Right ventricle myocardium superior (tissue), 1 donor: ENCODE results near the gene TRAPPC13. TPM values are rescaled to one million over a fixed set of nuclear protein-coding genes. Genes with fewer than 3 reads are reported as not detected.
"Not testable (repeated sequence)": the region's sequence is repeated elsewhere in the genome, so short reads cannot be mapped to it uniquely, and the experiment has no call there.

Source experiments
- ATAC-seq: fragments of 200-7000 bp; cut with Tn5 transposase; one replicate; pipeline ENCODE4 v1.9.1; 2020; ENCODE audit warnings: mild to moderate bottlenecking; ENCODE audit not compliant: poor library complexity
- DNase-seq: peaks from one replicate; pipeline ENCODE4 v3.0.0-alpha.2; 2020
- intact Hi-C: fragments of 100-400 bp; cut with DNase I; formaldehyde crosslinking; loops from one replicate; pipeline ENCODE4 v1.11.2; 2022
- long read RNA-seq: library from polyadenylated mRNA; unstranded; transcript quantifications from one replicate; pipeline ENCODE4 v2.0.0, GENCODE V29; 2021
- total RNA-seq: library from RNA; stranded (reverse); fragmentation: NEBNext Ultra II Directional; extraction: Animal tissue kit (Norgen Biotek cat#: 25700); gene quantifications from one replicate; pipeline ENCODE4 v1.2.1, GENCODE V29; 2021
- donor health status: DM: no; HTN: yes; CAD: no; lungs with severe emphysema.

Gene TRAPPC13, protein sequence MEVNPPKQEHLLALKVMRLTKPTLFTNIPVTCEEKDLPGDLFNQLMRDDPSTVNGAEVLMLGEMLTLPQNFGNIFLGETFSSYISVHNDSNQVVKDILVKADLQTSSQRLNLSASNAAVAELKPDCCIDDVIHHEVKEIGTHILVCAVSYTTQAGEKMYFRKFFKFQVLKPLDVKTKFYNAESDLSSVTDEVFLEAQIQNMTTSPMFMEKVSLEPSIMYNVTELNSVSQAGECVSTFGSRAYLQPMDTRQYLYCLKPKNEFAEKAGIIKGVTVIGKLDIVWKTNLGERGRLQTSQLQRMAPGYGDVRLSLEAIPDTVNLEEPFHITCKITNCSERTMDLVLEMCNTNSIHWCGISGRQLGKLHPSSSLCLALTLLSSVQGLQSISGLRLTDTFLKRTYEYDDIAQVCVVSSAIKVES
- 18.3 TPM for total RNA-seq
- long read RNA-seq, partial matches to known transcripts, result 3 of 16 reads
- long read RNA-seq, other reads (novel, unspliced or antisense), result 11 of 16 reads

DNA sequence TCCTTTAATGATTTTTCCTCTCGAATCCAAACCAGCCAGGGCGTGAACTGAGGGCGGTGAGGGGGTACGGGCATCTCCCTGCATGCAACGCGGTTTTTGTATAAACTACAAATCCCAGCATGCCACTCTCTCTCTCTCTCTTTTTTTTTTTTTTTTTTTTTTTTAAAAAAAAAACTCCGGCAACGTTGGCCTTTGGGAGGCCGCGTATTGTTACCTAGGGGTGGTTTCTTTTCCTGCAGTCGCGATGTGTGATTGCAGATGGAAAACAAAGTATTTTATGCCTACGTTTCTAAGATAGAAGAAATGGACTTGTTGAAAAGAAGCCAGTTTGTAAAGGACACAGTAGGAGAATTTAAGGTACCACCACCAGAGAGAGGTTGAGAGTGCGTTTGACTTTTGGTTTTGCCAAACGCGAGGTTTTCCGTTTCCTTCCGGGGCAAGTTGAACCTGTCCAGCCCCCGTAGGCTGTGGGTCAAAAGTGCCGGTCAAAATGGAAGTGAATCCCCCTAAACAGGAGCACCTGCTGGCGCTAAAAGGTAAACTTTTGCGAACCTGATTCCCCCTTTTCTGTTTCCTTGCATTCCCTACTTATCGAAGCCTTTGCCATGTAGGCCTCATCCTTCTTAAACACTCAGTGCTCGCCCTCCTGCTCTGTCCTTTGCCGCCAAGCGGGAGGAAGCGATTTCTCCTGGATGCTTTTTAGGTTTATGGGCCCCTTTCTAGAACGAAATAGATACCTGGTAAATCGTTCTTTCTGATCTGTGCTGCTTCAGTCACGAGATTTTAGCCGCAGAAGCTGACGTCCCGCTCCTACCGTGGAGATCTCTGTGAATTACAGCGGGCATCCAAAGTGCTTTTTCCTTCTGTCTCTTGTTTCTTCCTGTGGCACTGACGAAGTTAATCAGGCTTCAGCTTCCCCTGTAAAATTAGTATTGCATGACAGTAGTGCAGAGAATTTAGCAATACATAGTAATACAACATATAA is at the start of gene TRAPPC13, which contains the start of gene SHLD3:
TRAPPC13 (plus strand) TSS at position 457 of the 985 bp plus-strand sequence; CDS start at position 491, 34 bp downstream.
SHLD3 (plus strand) TSS at position 457 of the 985 bp plus-strand sequence. CDS start 4,561 bp downstream, outside the sequence.
- intact Hi-C loops, result no loop called here
- DNase-seq (peak; percentile 80), ATAC-seq (peak; percentile 94)

DNA sequence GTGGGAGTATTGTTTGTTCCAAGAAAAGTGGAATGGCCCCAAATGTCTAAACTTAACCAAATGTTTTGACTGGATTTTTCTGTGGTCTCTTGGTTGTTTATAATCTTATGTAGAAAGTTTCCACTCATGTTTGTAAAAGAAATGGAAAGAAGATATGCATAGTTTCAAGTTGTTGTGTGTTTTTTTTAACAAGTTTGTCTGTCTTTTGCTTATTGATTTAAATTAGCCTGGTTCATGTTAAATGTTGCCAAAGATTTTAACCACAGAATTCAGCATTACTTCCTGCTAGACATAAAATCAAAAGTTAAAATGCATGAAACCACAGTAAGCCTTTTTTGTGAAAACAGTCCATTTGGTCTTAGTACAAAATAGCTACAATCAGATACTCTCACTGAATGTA is 47.7 kb upstream of the TRAPPC13 start:
- DNase-seq (no peak), ATAC-seq (no peak)
- intact Hi-C loops, result no loop called here

DNA sequence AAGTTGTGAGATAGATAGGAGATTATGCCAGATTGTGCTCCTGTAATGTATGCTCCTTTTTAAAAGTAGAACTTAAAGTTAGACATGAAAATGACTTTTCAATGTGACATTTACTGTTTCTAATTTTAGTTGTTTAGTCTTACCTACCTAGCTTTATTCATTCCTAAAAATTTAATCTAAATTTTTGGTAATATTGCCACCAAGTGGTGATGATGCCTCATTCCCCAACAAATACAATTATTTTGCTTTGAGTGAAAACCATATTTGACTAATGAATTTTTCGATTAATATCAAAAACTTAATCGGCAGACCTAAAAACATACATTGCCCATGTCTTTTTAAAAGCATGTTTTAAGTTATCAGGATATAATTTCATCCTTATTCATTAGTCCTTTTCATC is 36.1 kb upstream of the TRAPPC13 start:
- intact Hi-C loops, result no loop called here
- DNase-seq (no peak), ATAC-seq (no peak)

DNA sequence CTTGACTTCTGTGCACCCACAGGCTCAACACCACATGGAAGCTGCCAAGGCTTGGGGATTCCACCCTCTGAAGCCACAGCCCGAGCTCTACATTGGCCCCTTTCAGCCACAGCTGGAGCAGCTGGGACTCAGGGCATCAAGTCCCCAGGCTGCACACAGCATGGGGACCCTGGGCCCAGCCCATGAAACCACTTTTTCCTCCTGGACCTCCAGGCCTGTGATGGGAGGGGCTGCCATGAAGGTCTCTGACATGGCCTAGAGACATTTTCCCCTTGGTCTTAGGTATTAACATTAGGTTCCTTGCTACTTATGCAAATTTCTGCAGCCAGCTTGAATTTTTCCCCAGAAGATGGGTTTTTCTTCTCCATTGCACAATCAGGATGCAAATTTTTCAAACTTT is 23.1 kb upstream of the TRAPPC13 start:
- DNase-seq, intact Hi-C loops, ATAC-seq: not testable (repeated sequence)

DNA sequence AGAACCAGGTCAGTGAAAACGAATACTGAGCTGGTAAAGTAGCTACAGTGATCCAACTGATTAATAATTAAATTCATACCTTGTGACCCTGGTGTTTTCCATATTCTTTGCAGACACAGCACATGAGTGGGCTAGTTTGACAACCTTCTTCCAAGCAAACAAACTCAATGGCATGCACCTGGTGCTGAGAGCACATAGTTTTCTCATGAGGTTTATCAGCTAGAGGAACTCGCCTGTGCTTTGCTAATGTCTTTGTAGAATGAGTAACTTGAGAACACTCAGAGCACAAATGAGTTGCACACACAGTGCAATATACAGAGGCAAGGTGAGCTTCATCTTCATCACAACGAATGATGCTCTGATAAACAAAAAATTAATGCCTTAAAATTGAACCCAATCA is 13.3 kb upstream of the TRAPPC13 start:
- DNase-seq (no peak), ATAC-seq (no peak)
- intact Hi-C loops, result no loop called here

DNA sequence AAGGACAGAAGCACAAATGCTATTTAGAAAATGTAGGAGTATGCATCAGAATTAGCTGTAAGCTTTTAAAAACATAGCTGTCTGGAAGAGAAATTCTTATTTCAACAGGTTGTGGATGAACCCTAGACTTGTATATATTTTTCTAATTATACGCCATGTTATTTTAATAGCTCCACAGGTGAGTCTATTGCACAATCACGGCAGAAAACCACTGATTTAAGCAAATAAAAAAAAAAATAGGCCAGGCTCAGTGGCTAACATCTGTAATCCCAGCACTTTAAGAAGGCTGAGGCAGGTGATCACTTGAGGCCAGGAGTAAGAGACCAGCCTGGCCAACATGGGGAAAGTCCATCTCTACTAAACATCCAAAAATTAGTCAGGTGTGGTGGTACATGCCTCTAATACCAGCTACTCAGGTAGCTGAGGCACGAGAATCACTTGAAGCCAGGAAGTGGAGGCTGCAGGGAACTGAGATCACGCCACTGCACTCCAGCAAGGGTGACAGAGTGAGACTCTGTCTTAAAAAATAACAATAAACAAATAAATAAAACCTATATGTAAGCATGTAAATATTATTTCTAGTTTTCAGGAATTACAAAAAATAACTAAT is 12.4 kb upstream of the TRAPPC13 start:
- no peak for DNase-seq
- intact Hi-C loops, result no loop called here
- ATAC-seq, result no peak

DNA sequence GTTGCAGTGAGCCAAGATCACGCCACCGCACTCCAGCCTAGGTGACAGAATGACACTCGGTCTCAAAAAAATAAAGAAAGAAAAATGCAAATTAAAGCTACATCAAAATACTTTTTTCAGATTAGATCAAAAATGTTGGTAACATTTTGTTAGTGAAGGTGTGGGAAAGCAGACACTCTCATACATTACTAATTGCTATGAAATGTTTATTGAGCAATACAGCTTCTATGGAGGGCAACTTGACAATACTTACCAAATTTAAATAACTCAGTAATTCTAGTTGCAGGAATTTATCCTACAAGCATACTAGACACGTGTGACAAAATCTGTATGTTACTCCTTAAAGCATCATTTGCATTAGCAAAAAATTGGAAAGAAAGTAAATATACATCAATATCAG is 4.8 kb upstream of the TRAPPC13 start:
- no peak for ATAC-seq
- intact Hi-C loops, result no loop called here

DNA sequence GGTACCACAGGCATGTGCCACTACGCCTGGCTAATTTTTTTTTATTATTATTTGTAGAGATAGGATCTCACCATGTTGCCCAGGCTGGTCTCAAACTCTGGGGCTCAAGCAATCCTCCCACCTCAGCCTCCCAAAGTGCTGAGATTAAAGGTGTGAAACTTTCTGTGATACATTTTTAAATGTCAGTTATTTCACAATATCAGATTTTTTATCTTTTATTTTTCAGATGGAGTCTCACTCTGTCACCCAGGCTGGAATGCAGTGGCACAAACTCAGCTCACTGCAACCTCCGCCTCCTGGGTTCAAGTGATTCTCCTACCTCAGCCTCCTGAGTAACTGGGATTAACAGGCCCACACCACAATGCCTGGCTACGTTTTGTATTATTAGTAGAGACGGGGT is 2.9 kb upstream of the TRAPPC13 start:
- DNase-seq, ATAC-seq, intact Hi-C loops: not testable (repeated sequence)

More for the DNA sequence above, 4.8 kb upstream of the TRAPPC13 start:
- DNase-seq, result no peak

DNA sequence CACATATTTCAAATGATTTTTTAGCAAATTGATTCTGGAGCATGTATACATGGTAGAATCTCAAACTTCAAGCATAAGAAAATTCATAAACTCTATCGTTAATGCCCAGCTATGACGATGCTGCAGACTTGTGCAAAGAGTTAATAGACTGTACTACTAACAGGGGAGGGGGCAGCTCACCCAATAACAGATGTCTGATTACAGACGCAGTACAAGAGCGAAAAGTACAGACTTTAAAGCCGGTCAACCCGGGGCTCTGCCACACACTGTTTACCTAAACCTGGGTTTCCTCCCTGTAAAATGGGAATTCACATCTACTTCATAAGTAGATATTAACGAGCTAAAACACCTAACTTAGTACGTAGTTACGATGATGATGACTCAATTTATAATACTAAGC is 1.3 kb upstream of the TRAPPC13 start:
- ATAC-seq, result no peak
- intact Hi-C loops, result no loop called here
- no peak for DNase-seq

DNA sequence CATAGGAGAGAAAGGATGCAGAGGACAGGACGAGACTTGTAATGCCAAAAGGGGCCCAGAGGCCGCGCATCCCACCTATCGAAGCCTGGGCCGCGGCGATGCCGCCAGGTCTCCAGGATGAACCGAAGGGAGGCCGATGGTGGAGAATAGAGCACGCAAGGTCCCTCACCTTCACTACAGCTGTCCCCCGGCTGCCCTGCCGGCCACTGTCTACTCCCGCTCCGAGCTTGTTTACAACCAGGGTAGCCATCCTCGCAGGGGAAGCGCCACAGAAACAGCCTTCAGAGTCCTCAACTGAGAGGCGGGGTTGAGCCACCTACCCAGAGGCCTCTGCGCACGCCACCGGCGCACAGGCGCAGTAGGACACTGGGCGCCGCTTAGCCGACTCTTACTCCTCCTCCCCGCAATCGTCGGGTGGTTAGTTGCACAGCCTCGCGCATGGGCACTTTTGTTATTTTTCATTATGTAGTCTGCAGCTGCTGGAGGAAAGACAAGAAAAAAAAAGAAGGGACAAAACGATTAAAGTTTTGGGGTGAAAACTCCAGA is 729 bp upstream of the TRAPPC13 start, which contains the start of gene TRIM23:
TRIM23 (minus strand) TSS at position 309 of the 546 bp plus-strand sequence; CDS start at position 250, 59 bp downstream.
- DNase-seq, result peak; percentile 95
- intact Hi-C loops, result no loop called here
- ATAC-seq, result peak; percentile 98

DNA sequence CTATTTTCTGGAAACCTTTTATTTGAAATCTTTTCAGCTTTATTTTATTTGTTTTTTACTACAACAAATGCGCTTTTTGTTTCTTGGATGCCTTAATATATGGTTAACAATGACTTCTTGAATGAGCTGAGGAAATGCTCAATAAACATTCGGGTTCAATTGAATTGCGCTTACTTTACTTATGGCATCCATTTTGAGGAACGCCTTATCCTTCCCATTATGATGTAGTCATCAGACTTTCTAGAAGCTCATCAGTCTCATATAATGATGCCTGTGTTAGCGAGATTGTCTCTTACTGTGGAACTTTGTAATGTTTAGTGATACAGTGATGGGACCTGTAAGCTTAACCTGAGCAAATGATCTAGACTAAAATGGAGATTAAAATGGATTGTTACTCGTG is 916 bp downstream of the TRAPPC13 start:
- no peak for ATAC-seq
- DNase-seq, result no peak
- intact Hi-C loops, result no loop called here

DNA sequence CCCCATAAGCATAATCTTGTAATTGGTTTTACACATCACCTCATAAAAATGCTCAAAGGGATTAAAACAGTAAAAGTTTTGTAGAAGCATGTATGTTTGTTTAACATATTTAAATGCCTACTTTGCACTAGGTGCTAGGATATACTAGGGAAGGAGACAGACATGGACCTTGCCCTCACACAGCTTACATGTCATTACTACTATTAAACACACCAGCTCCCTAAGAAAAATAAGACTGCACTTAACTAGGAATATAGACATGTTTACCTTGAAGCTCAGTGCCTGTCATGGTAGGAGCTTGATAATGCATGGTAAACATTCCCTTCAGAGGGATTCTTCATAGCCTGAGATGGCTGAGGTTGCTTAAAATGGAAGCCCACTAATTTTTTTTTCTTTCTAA is 6.2 kb downstream of the TRAPPC13 start:
- ATAC-seq (no peak), DNase-seq (no peak)
- intact Hi-C loops, result no loop called here

DNA sequence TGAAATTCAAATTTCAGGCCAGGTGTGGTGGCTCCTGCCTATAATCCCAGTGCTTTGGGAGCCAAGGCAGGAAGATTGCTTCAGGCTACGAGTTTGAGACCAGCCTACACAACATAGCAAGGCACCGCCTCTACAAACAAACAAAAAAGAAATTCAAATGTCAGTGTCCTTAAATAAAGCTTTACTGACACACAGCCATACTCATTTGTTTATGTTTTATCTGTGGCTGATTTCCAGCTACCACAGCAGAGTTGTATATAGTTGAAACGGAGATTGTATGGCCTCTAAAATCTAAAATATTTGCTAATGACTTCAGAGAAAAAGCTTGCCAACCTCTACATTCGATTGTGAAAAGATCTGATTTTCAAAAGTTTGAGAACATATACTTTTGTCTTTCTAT is 15.4 kb downstream of the TRAPPC13 start:
- no peak for ATAC-seq
- intact Hi-C loops, result no loop called here

DNA sequence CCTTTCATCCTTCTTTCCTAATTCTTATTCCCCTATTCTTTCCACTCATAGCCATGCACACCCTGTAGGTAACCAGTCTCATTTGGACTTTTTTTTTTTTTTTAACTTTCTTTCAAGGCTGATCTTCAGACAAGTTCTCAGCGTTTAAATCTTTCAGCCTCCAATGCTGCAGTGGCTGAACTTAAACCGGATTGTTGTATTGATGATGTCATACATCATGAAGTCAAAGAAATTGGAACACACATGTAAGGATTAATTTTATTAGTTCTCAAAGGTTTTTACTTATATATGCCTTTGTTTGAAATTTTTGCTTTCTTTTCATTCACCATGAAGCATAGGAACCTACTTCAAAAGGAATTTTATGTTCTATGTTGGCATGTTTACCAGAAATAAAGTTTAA is 22.1 kb downstream of the TRAPPC13 start:
- ATAC-seq (no peak), DNase-seq (no peak)
- intact Hi-C loops, result no loop called here

More for the DNA sequence above, 15.4 kb downstream of the TRAPPC13 start:
- DNase-seq, result no peak

DNA sequence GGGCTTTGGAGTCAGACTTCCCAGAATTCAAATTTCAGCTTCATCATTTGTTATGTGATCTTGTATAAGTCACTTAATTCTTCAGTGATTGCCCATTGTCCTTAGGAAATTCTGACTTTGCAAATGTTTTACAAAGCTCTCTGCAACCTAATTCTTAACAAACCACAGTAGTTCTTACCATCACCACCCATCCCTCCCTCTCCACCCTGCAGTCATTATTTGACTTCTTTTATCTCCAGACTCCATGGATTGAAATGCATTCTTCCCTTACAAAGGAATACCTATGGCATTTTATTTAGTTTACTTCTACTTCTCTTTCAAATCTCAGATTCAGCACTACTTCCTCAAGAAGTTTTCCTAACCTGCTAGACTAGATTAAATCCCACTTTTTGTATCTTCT is 23.1 kb downstream of the TRAPPC13 start:
- DNase-seq, result no peak
- intact Hi-C loops, result no loop called here

DNA sequence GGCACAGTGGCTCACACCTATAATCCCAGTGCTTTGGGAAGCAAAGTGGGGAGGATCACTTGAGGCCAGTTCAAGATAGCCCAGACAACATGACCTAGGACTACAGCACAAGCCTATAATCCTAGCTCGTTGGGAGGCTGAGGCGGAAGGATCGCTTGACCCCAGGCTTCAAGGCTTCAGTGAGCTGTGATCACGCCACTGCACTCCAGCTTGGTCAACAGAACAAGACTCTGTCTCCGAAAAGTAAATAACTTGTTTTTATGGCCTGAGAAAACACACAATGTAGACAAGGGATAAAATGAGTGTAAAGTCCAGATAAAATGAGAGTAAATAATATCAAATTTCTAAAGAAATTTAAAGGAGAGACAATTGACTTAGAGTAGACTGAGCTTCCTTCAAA is 26.3 kb downstream of the TRAPPC13 start:
- ATAC-seq (no peak), DNase-seq (no peak)
- intact Hi-C loops, result no loop called here

More for the DNA sequence above, 23.1 kb downstream of the TRAPPC13 start:
- no peak for ATAC-seq

DNA sequence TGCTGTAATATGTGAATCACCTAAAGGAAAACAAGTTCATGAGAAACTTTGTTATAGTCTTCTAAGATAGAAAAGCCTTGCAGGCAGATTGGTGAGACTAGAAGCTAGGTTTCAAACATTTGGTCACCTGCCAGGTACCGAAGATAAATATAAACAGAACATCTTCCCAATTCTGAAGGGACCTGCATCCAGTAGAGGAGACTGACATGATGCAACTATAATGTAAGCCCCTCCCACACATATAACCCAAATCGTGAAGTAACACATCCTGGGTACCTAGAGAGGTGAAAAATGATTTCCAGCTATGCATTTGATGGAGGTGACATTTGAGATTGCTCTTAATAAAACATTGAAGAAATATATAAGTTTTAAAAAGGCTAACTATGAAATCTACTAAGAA is 29.9 kb downstream of the TRAPPC13 start:
- DNase-seq (no peak), ATAC-seq (no peak)
- intact Hi-C loops, result no loop called here

DNA sequence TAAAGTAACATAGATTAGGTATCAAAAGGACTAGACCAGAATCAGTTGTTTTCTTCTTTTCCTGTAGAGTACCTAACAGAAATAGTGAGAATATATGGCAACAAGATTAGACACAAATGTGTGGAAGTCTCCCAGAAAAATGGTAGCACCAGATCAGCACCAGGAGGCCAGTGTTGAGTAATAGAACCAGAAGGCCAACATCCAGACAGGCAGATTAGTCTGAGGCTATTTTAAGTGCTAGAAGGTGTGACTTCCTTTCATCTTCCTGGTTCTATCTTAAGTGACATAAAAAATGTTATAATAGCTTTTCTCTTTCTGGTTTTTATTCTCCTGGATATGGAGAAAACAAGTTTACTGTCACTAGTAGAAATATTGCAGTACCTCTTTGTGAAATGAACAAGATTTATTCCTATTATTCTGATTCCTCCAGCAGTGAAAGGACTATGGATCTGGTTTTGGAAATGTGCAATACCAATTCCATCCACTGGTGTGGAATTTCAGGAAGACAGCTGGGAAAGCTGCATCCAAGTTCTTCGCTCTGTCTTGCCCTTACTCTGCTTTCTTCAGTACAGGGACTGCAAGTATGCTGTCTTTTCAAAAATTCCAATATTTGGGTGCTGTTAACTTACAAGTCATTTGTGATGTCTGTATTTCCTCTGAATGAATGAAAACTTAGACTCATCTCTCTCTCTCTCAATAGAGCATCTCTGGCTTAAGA is 39.1 kb downstream of the TRAPPC13 start:
- intact Hi-C loops, result no loop called here
- ATAC-seq, result no peak

More for the DNA sequence above, 39.1 kb downstream of the TRAPPC13 start:
- no peak for DNase-seq
